Measurements from ENCODE around the gene SIRT5. TPM values are rescaled to one million over a fixed set of nuclear protein-coding genes. Genes with fewer than 3 reads are reported as not detected.

SIRT5 gene
- total RNA-seq, 1 experiment from 2014 or later, result 31.6 TPM

DNA sequence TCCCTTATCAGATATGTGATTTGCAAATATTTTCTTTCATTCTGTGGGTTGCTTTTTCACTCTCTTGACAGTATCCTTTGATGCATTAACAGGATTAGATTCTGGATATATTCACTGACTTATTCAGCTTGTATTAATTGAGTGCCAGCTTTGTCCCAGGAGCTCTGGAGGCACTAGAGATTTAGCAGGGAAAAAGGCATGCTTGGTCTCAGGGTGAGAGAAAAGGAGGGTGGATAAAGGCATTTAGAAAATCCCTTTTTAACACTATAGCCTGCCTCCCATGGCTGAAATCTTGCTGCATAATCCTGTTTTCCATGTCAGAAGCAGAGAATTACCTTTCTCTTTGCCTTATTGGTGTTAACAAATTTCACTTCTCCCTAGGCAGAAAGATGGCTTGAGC, 28.5 kb upstream of the SIRT5 start:
- DNase-seq (ENCODE audit: low read depth), result no peak
- in situ Hi-C loops (cut with HindIII; ENCODE audit: low pct_unique_long_range_greater_than_20kb, low sequenced_read_pairs), result no loop called here

DNA sequence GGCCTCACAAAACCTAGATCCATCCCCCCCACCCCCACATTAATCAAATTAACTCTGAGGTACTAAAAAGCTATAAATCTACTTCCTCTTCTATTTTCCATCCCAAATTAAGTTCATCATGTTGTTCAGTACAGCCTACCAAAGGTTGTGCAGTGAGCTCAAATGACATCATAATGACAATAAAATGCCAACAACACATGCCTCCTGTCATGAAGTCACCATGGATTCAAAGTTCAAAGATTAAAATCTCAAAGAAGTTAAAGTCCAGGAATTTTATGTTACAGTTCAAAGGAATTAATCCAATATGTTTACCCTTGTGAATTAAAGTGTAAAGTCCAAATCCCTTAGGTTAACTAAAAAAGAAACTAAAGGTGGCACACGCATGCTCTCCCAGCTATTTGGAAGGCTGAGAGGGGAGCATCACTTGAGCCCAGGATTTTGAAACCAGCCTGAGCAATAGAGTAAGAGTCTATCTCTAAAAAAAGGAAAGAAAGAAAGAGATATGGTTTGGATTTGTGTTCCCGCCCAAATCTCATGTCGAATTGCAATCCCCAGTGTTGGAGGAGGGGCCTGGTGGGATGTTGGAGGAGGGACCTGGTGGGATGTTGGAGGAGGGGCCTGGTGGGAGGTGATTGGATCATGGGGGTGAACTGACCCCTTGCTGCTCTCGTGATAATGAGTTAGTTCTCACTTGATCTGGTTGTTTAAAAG, 25.7 kb upstream of the SIRT5 start:
- in situ Hi-C loops (cut with HindIII; ENCODE audit: low pct_unique_long_range_greater_than_20kb, low sequenced_read_pairs), result no loop called here
- no peak for DNase-seq (ENCODE audit: low read depth)

DNA sequence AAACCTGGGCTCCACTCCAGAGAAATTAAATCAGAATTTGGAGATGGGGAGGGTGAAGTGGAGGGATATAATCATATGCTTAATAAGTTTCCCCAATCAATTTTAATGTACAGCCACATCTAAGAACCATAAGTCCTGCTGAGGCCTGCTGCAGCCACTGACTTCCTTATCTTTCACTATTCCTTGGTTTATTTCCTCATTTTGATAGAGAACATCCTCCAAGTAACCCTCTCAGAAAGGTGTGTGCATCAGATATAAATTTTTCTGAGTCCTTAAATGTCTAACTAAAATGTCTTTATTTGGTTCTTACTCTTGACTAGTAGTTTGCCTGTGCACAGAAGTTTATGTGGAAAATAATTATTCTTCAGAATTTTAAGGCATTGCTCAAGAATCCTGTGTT, 23.7 kb upstream of the SIRT5 start:
- in situ Hi-C loops (cut with HindIII; ENCODE audit: low pct_unique_long_range_greater_than_20kb, low sequenced_read_pairs), result no loop called here
- DNase-seq (ENCODE audit: low read depth), result no peak

DNA sequence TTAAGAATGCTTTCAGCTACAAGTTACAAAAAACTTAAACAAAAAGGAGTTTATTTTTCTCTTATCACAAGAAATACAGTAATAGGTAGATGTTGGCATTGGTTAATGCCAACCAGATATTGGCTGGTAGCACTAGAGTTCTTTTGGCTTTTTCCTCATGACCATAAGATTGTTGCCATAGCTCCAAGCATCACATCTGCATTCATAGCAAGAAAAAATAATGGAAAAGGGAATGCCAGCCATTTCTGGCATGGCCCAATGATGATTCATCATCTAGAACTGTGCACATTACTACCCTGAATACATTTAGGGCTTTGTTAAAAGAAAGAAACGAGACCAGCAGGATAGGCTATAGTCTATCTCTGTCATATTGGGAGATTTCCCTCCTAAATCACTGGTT, 20.8 kb upstream of the SIRT5 start:
- no peak for DNase-seq (ENCODE audit: low read depth)
- in situ Hi-C loops (cut with HindIII; ENCODE audit: low pct_unique_long_range_greater_than_20kb, low sequenced_read_pairs), result no loop called here

DNA sequence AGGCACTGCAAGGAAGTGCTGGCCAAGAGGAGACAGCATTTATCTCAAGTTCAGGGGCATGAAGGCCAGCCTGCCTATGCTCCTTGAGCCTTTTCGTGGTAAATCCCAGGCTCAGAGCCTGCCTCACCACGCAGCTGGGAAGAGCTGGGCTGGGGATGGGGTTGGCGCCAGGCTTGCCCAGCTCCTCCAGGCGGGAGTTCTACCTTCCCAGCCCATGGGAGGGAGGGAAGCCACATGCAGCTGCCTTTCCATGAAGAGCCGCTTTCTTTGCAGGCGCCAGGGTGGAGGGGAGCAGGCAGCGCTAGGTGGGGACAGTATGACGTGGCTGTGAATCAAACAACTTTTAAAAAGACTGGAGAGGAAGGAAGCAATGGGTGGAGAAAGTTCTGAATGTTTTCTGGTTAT, 19.5 kb upstream of the SIRT5 start:
- no peak for DNase-seq (ENCODE audit: low read depth)
- in situ Hi-C loops (cut with HindIII; ENCODE audit: low pct_unique_long_range_greater_than_20kb, low sequenced_read_pairs), result no loop called here

DNA sequence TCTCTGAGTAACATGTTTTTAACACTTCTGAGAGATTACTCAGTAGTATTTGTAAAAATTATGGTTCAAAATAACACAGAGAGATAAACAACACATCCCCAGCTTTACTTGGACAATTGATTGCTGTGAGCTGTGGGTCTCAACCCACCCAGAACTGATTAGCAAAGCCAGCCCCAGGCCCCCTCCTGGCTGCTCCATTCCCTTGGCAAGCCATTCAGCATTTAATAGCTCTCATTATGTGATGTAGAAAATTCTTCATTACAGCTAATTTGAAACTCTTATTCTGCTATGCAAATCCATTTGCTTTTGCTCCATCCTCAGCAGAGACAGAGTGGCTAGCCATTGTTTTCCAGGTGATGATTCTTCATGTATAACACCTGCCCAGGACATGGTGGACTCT, 16.6 kb upstream of the SIRT5 start:
- in situ Hi-C loops (cut with HindIII; ENCODE audit: low pct_unique_long_range_greater_than_20kb, low sequenced_read_pairs), result no loop called here
- no peak for DNase-seq (ENCODE audit: low read depth)

DNA sequence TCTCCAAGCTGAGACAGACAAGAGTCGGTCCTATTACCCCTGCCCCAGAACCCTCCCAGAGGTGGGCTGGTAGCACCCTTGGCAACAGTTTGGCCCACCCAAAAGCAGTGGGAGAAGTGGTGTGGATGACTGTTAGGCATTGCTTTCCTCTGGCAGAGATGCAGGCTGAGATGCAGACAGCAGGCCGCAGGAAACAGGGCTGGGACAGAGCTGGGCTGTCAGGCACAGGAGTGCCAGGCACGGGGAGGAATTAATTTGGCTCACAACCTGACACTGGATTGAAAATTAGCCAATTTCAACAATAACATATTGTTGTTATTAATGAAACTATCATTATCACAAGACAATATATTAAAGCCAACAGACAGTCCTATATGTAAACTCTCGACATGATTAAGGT, 15.7 kb upstream of the SIRT5 start:
- in situ Hi-C loops (cut with HindIII; ENCODE audit: low pct_unique_long_range_greater_than_20kb, low sequenced_read_pairs), result no loop called here
- no peak for DNase-seq (ENCODE audit: low read depth)

DNA sequence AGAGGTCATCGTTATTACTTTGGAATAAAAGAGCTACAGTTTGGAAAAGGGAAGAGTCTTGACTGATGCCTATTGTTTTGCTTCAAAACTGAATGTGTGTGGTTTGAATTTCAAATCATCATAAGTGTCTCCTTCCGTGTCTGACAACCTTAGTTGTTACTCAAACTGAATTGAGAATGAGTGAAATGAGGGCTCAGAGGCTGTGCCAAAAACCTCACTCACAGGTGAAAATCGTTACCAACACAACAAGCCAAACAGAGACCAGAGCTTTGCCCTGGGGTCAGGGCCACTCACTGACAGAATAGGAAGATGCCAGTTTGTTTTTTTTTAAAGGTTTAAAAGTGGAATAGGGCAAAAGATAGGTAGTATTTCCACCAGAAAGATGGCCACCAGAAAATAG, 15.2 kb upstream of the SIRT5 start:
- DNase-seq (ENCODE audit: low read depth), result no peak
- in situ Hi-C loops (cut with HindIII; ENCODE audit: low pct_unique_long_range_greater_than_20kb, low sequenced_read_pairs), result no loop called here

DNA sequence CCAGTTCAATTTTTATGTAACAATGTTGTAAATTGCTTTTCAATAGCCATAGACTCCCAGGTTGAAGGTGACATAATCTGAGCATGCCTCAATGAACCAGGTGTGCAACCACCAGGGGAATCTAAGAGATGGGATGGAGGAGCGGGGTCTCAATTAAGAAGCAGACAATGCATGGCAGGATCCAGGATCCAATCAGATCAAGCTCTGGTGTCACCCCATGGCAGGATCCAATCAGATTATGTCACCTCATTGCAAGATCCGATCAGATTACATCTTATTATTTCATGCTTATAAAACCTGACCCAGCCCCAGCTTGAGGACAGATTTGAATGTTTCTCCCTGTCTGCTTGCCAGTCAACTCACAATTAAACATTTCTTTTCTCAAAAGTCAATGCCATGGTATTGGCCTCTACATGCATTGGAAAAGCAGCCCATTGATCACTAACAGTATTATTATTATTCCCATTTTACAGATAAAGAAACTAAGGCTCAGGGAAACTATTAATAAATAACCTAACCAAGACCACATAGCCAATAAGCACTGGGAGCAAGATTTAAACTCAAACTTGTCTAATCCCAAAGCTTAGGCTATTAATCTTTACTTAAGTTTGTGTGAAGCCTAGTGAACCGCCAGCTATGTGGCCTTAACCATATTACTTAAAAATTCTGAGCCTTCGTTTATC, 14.3 kb upstream of the SIRT5 start:
- no peak for DNase-seq (ENCODE audit: low read depth)
- in situ Hi-C loops (cut with HindIII; ENCODE audit: low pct_unique_long_range_greater_than_20kb, low sequenced_read_pairs), result no loop called here

DNA sequence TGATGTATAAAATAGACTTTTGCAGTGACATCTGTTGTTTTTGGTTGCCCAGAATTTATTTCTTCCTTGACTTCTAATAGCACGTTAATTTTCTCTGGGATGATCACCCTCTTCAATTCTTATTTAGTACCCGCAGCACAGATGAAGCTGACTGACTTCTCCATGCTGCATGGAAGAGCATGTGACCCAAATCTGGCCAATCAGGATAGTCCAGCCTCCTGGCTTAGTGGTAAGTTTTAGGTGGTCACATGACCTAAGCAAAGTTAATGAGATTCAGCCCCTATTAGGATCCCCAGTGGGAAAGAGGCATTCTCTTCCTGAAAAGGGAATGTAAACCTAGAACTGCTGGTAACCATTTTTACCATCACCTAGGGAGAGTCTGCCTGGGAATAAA, 13.8 kb upstream of the SIRT5 start:
- in situ Hi-C loops (cut with HindIII; ENCODE audit: low pct_unique_long_range_greater_than_20kb, low sequenced_read_pairs), result no loop called here
- no peak for DNase-seq (ENCODE audit: low read depth)

DNA sequence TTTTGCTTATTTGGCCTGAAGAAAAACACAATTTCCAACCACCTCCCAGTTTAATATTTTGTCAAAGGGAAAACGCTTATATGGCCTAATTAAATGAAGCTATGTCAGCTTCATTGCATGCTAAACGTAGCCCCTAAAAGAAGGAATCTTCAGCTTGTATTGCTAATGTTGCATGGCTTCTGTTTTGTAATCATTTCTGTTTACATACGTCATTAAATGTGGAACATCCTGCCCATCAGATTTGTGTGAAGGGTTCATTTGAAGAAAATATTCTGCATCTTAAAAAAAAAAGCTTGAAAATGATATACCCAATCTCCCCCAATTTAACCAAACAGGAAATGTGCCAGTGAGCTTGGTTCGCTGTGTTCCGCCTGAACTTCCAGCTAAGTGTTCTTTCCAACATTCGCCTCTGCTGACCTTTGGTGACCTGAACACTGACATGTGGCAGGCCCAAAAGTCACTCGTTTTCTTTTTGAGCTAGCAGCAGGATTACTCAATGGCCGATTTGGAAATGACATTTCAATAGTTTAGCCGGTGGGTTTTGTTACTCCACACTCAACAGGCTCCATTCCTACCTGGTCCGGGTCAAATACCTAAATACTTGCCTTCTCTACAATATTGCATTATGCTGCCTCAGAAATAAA, 12.7 kb upstream of the SIRT5 start:
- in situ Hi-C loops (cut with HindIII; ENCODE audit: low pct_unique_long_range_greater_than_20kb, low sequenced_read_pairs), result no loop called here
- DNase-seq (ENCODE audit: low read depth), result no peak

DNA sequence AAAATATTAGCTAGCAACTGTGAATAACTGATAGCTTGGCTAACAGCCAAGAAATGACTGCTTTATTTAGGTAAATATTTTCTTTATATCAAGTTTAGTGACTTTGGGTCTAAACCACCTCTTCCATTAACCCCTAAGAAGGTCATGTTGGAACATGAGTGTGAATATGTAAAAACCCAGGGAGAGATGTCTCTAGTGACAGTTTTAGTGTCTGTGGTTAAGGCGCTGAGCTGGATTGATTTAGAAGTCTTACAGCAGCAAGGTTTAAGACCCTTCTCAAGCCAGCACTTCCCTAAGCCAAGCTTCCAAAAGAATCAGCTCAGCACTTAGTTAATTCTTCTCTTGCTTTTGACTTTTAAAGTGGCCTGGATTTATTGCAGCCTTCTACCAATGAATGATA, 11.4 kb upstream of the SIRT5 start:
- in situ Hi-C loops (cut with HindIII; ENCODE audit: low pct_unique_long_range_greater_than_20kb, low sequenced_read_pairs), result no loop called here
- DNase-seq (ENCODE audit: low read depth), result no peak

DNA sequence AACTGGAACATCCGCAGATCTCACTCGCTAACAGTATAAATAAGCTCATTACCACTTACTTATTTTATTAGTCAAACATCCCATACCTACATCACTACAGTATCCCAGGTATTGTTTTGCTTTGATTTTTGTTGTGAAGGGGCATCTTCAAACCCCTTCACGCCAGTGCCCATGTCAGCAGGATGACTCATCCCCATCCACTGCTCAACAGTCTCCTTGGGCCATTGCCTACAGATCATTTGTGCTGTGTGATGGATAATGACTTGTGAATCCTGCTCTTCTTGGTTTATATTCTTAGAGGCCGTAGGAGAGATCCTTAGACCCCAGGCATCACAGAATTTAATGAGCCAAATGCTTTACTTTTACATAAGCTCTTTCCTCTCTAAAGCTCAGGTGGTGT, 8.5 kb upstream of the SIRT5 start:
- no peak for DNase-seq (ENCODE audit: low read depth)
- in situ Hi-C loops (cut with HindIII; ENCODE audit: low pct_unique_long_range_greater_than_20kb, low sequenced_read_pairs), result no loop called here

DNA sequence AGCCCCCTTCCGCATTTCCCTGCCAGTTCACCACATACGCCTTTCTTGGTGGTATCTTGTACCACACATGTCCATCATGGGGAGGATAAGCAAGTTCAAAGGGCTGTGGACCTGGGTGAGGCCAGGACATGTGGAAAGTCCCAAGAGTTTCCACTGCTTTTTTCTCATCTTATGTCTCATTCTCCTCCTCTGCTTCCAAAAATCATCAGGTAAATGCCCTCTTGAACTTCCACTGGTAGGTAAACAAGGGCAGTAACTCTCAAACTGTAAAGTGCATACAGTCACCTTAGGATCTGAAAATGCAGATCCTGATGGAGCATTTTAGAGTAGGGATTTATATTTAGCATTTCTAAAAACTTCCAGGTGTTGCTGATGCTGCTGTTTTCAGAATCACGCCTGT, 7.9 kb upstream of the SIRT5 start:
- in situ Hi-C loops (cut with HindIII; ENCODE audit: low pct_unique_long_range_greater_than_20kb, low sequenced_read_pairs), result no loop called here
- DNase-seq (ENCODE audit: low read depth), result no peak

DNA sequence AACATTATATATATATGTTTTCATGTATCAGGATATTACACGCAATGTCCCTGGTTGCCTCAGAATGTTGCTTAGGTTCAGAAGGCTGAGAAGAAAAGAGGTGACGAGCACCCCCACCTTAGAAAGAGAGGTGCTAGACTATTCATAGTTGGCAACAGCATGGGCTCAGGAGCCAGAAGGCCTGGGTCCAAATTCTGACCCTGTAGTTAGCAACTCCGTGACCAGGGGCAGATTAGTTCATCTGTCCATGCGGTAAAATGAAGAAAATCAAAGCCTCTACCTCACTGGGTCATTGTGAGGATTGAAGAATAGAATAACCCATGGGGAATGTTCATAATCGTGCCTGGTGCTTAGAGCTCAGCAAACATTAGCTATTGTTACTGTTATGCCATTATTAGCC, 5.4 kb upstream of the SIRT5 start:
- no peak for DNase-seq (ENCODE audit: low read depth)
- in situ Hi-C loops (cut with HindIII; ENCODE audit: low pct_unique_long_range_greater_than_20kb, low sequenced_read_pairs), result no loop called here

DNA sequence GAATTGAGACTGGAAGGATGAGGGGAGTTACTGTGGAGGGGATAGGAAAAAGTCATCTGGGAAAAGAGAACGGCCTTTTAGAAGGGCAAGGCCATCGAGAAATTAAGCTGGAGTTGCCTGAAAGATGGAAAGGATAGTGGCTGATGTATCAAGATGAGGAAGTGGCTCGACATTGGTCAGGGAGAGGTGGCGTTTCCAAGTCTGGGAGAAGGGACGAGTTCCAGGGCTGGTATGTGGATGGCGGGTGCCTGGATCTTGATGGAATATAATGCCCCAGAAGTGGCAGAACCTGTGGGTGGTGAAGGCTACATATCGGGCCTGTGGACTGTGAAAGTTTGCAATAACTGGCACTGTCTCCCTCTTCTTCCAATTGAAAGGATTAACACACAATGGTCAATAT, 2.2 kb upstream of the SIRT5 start:
- no peak for DNase-seq (ENCODE audit: low read depth)
- in situ Hi-C loops (cut with HindIII; ENCODE audit: low pct_unique_long_range_greater_than_20kb, low sequenced_read_pairs), result no loop called here

DNA sequence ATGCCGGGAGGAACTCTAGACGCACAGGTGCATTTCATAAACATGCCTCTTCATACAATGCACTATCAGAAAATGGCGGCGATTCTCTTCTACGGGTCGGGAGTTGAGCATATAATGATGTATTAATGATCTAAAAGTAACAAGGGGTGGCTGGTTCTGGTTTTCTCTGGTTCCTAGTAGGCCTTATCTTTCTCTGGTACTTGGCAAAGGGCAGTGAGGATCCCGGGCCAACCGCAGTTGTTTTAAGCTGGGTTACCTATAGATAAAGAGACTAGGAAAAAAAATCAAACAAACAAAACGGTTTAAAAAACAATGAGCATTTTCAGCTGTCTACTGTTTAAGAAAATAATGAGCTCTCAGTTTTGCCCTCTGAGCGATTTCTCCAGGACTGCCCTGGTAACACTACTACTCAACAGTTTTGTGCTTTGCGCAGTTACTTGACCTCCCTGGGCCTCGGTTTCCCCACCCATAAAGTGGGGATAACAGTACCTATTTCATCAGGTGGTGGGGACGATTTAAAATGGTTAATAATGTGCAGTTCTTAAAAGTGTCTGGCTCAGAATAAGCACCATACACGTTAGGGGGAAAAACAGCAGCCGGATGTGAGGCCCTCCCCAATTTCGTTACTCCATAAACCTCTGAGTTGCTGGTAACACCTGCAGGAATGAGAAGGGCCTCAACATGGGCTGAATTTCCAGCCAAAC, 1.3 kb upstream of the SIRT5 start:
- in situ Hi-C loops (cut with HindIII; ENCODE audit: low pct_unique_long_range_greater_than_20kb, low sequenced_read_pairs), result no loop called here

DNA sequence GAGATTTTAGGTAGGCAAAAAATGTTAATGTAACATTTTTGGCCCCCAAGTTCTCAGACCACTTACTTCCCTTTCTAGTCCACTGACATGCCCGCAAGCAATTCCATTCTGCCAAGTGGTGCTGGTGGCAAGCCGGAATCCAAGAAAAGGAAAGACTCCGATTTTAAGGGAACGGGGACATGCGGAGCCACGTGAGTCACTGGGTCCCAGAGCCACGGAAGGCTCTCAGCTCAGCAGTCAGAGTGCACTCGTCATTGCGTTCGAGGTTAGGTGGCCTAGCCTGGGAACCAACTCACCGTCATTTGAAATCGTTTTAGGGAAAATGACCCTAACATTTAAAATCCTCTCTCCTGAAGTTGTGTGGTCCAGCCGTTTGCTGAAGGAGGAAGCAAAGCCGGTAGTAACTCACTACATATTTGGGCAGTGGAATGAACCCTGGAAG, 711 bp upstream of the SIRT5 start:
- in situ Hi-C loops (cut with HindIII; ENCODE audit: low pct_unique_long_range_greater_than_20kb, low sequenced_read_pairs), result no loop called here
- DNase-seq (ENCODE audit: low read depth), result peak; percentile 31

More for the DNA sequence above, 1.3 kb upstream of the SIRT5 start:
- no peak for DNase-seq (ENCODE audit: low read depth)

DNA sequence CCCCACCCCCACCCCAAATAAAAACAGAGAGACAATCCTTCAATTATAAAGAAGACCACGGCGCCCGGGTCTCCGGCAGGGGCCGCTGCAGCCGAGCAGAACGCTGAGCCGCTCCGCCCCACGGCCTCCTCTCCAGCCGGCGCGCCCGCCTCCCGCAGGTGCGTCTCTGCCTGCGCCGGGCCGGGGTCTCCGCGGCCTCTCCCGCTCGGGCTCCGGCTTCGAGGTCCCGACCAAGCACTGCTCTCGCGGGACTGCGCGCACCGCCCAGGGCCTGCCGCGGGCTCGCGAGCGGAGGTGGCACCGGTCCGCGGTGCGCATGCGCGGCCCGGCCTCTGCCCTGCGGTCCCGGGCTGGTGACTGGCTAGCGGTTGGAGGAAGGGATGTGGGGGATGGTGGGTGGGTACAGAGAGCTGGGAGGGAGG, 241 bp upstream of the SIRT5 start:
- in situ Hi-C loops (cut with HindIII; ENCODE audit: low pct_unique_long_range_greater_than_20kb, low sequenced_read_pairs), result no loop called here
- DNase-seq (ENCODE audit: low read depth), result peak; percentile 93

All from Caki2 (cell line).